ENCODE results near the gene MAPK8. TPM values are rescaled to one million over a fixed set of nuclear protein-coding genes. Genes with fewer than 3 reads are reported as not detected.

Gene MAPK8
- total RNA-seq, 2 donors from 2014 or later = 39.3 to 74.4 TPM

DNA sequence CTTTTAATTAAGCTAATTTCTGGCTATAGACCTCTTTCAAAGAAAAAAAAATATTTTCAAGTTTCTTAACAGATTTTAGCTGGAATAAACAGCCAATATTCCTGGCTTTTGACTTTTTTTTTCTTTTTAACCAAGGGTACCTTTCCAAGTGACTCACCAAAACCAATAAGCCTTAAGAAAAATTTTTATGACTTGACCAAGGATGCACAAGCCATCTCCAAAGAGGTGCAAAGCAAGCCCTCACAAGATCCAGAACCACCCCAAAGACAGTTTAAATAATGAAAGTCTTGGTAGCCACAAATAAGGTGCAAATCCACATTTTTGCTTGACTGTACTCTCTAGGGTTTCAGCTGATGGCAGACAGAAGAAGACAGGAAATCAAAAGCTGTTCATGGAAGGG is 76.5 kb downstream of the MAPK8 start:
- intact Hi-C loops (cut with DNase I) = no loop called here
- H3K9me3 ChIP-seq = no peaks in the 10 kb centered on the region
- no peaks in the 10 kb centered on the region for H3K4me1 ChIP-seq (replicated peaks)
- no peaks in the 10 kb centered on the region for H3K27me3 ChIP-seq (replicated peaks; ENCODE audit: insufficient read depth)
- DNase-seq (ENCODE audit: low spot score) = no peak
- no peak overlapping the region for H3K27ac ChIP-seq
- no peak overlapping the region for H3K4me3 ChIP-seq
- H3K36me3 ChIP-seq = no peaks in the 10 kb centered on the region
- TF ChIP-seq POLR2AphosphoS5 (IDR thresholded peaks at IDR 0.05) (no peak), POLR2A (IDR thresholded peaks at IDR 0.05) (no peak)
- TF ChIP-seq, protein P1, sequence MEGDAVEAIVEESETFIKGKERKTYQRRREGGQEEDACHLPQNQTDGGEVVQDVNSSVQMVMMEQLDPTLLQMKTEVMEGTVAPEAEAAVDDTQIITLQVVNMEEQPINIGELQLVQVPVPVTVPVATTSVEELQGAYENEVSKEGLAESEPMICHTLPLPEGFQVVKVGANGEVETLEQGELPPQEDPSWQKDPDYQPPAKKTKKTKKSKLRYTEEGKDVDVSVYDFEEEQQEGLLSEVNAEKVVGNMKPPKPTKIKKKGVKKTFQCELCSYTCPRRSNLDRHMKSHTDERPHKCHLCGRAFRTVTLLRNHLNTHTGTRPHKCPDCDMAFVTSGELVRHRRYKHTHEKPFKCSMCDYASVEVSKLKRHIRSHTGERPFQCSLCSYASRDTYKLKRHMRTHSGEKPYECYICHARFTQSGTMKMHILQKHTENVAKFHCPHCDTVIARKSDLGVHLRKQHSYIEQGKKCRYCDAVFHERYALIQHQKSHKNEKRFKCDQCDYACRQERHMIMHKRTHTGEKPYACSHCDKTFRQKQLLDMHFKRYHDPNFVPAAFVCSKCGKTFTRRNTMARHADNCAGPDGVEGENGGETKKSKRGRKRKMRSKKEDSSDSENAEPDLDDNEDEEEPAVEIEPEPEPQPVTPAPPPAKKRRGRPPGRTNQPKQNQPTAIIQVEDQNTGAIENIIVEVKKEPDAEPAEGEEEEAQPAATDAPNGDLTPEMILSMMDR (IDR thresholded peaks at IDR 0.05) = no peak

DNA sequence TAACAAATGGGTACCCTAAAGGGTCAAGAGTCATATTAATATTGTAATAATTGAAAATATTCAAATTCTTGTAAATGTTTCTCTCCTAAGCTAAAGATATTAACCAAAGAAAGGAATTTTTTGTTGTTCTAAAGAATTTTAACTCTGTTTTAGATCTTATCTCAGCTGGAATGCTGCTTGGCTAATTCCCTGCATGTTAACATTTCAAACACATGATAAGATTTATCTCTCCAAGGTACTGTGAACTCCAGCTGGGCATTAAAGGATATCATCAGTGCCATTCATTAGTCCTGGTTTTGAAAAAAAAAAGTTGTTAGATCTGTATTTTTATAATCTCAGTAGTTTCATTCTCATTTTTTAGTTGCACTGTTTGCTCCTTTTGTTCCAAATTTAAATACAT is 76.9 kb downstream of the MAPK8 start:
- H3K27ac ChIP-seq = no peak overlapping the region
- intact Hi-C loops (cut with DNase I) = no loop called here
- no peak for TF ChIP-seq POLR2A (IDR thresholded peaks at IDR 0.05)
- TF ChIP-seq, protein P1 (IDR thresholded peaks at IDR 0.05) = no peak
- no peak for TF ChIP-seq POLR2AphosphoS5 (IDR thresholded peaks at IDR 0.05)

DNA sequence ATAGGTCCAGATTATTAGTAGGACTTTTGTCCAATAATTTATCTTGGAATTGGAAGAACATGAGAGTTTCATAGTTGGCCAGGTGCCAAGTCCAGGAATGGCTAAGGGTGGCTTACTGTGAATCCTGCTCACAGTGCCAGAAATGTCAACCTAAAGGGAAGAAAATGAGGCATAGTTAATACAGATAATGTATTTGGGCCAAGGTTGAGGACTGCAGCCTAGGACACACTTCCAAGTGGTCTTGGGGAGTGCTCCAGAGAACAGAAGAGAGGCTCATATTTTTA is 78.2 kb downstream of the MAPK8 start:
- no peak overlapping the region for H3K27ac ChIP-seq
- no peak for TF ChIP-seq POLR2AphosphoS5 (IDR thresholded peaks at IDR 0.05)
- no peak for TF ChIP-seq POLR2A (IDR thresholded peaks at IDR 0.05)
- intact Hi-C loops (cut with DNase I) = no loop called here
- H3K27me3 ChIP-seq (replicated peaks; ENCODE audit: insufficient read depth) = no peaks in the 10 kb centered on the region
- no peaks in the 10 kb centered on the region for H3K4me1 ChIP-seq (replicated peaks)
- no peak for DNase-seq (ENCODE audit: low spot score)
- H3K36me3 ChIP-seq = no peaks in the 10 kb centered on the region
- no peak overlapping the region for H3K4me3 ChIP-seq
- no peaks in the 10 kb centered on the region for H3K9me3 ChIP-seq

More for the DNA sequence above, 76.9 kb downstream of the MAPK8 start:
- no peaks in the 10 kb centered on the region for H3K4me1 ChIP-seq (replicated peaks)
- no peak for DNase-seq (ENCODE audit: low spot score)
- no peaks in the 10 kb centered on the region for H3K36me3 ChIP-seq
- H3K27me3 ChIP-seq (replicated peaks; ENCODE audit: insufficient read depth) = no peaks in the 10 kb centered on the region
- H3K9me3 ChIP-seq = no peaks in the 10 kb centered on the region
- no peak overlapping the region for H3K4me3 ChIP-seq

DNA sequence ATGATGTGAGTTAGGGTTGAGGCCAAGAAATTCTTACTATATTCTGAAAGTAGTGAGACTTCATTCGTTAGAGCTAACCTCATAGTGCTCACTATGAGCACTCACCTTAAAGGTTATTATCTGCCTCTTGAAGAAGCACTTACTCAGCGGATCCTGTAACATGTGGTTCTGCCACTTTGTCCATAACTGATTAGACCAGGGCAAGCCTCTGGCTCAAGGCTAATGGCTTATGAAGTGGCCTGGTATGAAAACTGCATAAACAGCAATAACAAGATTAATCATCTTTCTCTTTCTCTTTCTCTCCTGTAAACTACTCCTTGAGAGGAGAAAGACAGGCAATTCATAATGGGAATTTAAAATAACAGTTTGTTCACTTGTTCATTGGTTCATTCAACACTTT is 82.8 kb downstream of the MAPK8 start:
- DNase-seq (ENCODE audit: low spot score) = no peak
- Histone ChIP-seq H3K27me3 (replicated peaks; ENCODE audit: insufficient read depth) (no peaks in the 10 kb centered on the region), H3K27ac (no peak overlapping the region), H3K9me3 (no peaks in the 10 kb centered on the region), H3K36me3 (no peaks in the 10 kb centered on the region), H3K4me1 (replicated peaks) (no peaks in the 10 kb centered on the region), H3K4me3 (no peak overlapping the region)
- intact Hi-C loops (cut with DNase I) = no loop called here
- 95% methylated on average over 2 of the region's 2 CpGs for WGBS
- TF ChIP-seq, protein P1 (IDR thresholded peaks at IDR 0.05) = no peak
- TF ChIP-seq POLR2A (IDR thresholded peaks at IDR 0.05) (no peak), POLR2AphosphoS5 (IDR thresholded peaks at IDR 0.05) (no peak)

DNA sequence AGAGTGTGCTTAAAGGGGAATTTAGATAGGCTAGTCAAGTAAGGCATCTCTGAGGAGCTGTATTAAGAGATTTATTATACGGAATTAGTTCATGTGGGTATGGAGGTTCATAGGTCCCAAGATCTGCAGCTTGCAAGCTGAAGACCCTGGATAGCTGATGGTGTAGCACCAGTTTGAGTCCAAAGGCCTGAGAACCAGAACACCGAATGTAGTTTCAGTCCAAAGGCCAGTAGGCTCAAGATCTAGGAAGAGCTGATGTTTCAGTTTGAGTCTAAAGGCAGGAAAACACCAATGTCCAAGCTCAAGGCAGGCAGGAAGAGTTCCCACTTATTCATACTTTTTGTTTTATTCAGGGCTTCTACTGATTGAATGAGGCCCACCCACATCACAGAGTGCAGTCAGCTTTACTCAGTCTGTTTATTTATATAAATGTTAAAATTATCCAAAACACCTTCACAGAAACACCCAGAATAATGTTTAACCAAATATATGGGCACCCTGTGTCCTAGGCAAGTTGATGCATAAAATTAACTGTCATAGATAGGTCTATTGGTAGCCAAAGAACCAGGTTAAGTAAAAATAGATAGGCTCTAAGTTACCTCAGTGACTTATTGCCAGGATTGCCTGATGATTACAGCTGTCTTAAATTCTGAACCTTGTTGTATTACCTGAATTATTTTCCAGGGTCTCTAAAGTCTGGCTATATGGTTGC is 83.5 kb downstream of the MAPK8 start:
- Histone ChIP-seq H3K9me3 (no peaks in the 10 kb centered on the region), H3K4me3 (no peak overlapping the region), H3K27ac (no peak overlapping the region), H3K36me3 (no peaks in the 10 kb centered on the region), H3K4me1 (replicated peaks) (no peaks in the 10 kb centered on the region), H3K27me3 (replicated peaks; ENCODE audit: insufficient read depth) (no peaks in the 10 kb centered on the region)
- TF ChIP-seq POLR2A (IDR thresholded peaks at IDR 0.05) (no peak), POLR2AphosphoS5 (IDR thresholded peaks at IDR 0.05) (no peak)
- TF ChIP-seq, protein P1 (IDR thresholded peaks at IDR 0.05) = no peak
- WGBS = 96% methylated on average over 2 of the region's 2 CpGs
- DNase-seq (ENCODE audit: low spot score) = no peak
- intact Hi-C loops (cut with DNase I) = no loop called here
